Vagina (tissue), 2 donors: ENCODE measurements around the gene FBXO24. TPM values are rescaled to one million over a fixed set of nuclear protein-coding genes. Genes with fewer than 3 reads are reported as not detected.

Experiments used
- DNase-seq, 2 donors: peaks; one replicate each; pipeline ENCODE4 v3.0.0-alpha.2; 2017; ENCODE audit errors: extremely low spot score in 2 of 2
- H3K27ac ChIP-seq: fragments of 200-600 bp; sonication (generic); one replicate; pipeline ENCODE4 v1.5.1; 2019
- H3K27me3 ChIP-seq: fragments of 200-600 bp; sonication (generic); one replicate; pipeline ENCODE4 v1.5.1; 2019
- H3K36me3 ChIP-seq, 2 donors: fragments of 200-600 bp; sonication (generic); one replicate each; pipeline ENCODE4 v1.5.1; 2017 to 2019
- H3K4me1 ChIP-seq: fragments of 200-600 bp; sonication (generic); one replicate; pipeline ENCODE4 v1.5.1; 2019
- H3K4me3 ChIP-seq, 2 donors: fragments of 200-600 bp; sonication (generic); 1 replicate in 1 of 2; 2 replicates in 1 of 2; pipeline ENCODE4 v1.5.1; 2016 to 2019
- H3K9me3 ChIP-seq: fragments of 200-600 bp; sonication (generic); one replicate; pipeline ENCODE4 v1.5.1; 2019
- POLR2A ChIP-seq, 2 donors: fragments of 450-650 bp; IDR thresholded peaks; one replicate each; pipeline ENCODE4 v1.6.1; 2017; ENCODE audit warnings: antibody characterized with exemption in 2 of 2, mild to moderate bottlenecking in 2 of 2, moderate library complexity in 2 of 2
- POLR2AphosphoS5 ChIP-seq, 2 donors: sonication (generic); formaldehyde crosslinking; IDR thresholded peaks; one replicate each; pipeline ENCODE4 v1.9.0; 2017; ENCODE audit warnings: antibody characterized with exemption in 2 of 2, mild to moderate bottlenecking in 2 of 2, low read depth in 1 of 2; ENCODE audit not compliant: insufficient read depth in 1 of 2
- intact Hi-C: fragments of 100-400 bp; cut with DNase I; formaldehyde crosslinking; loops from one replicate; pipeline ENCODE4 v1.15.1; 2023
- total RNA-seq: library from RNA; depleted of rRNA; stranded (reverse); fragments of >200 nt; gene quantifications from one replicate; pipeline ENCODE4 v1.2.3, GENCODE V29; 2016
- TF ChIP-seq, protein P1 (sequence below), 3 experiments: fragments of 450-650 bp in 2 of 3; fragments of 200-600 bp in 1 of 3; sonication (generic) in 1 of 3; IDR thresholded peaks; one replicate each; pipeline ENCODE4 v1.5.1; 2017 to 2019; ENCODE audit warnings: antibody characterized with exemption in 3 of 3, mild to moderate bottlenecking in 2 of 3, moderate library complexity in 2 of 3

The FBXO24 gene
- total RNA-seq, 1 donor from 2014 or later: 0.98 TPM

DNA sequence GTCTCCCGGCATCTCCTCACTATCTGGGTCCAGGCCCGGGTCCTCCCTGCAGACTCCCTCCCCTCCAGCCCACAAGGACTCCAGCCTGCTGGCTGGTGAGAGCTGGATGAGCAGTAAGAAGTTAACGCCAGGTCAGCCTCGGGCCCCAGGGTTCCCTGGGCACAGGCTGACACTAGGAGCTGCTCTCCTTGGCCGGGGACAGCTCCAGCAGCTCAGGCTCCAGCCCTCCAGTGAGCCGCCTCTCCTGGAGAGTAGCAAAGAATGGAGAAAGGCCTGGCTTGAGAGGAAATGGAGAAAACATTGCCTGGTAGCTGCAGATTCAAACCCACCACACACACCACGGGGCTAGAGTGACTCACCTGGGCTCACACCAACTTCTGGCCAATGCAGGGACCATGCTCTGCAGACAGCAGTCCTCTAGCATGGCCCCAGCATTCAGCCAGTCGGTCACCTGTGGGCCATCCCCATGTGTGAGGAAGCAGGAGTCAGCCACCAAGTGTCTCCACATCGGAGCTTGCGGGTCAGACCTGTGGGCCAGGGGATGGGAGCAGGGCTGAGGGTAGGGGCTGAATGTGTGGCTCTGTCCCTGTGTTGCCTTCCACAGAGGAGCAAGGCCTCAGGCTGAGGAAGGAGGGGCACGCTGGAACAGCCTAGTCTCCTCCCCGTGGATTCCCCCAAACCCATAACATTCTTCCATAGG is 18.9 kb upstream of the FBXO24 start:
- H3K36me3 ChIP-seq: peaks cover 0 to 4% of the 10 kb centered on the region in 2 donors
- H3K4me3 ChIP-seq: no peak overlapping the region
- TF ChIP-seq POLR2AphosphoS5 (IDR thresholded peaks at IDR 0.05; ENCODE audit: insufficient read depth in 1 of 2, low read depth in 1 of 2) (no peak), POLR2A (IDR thresholded peaks at IDR 0.05) (no peak)
- TF ChIP-seq, protein P1, sequence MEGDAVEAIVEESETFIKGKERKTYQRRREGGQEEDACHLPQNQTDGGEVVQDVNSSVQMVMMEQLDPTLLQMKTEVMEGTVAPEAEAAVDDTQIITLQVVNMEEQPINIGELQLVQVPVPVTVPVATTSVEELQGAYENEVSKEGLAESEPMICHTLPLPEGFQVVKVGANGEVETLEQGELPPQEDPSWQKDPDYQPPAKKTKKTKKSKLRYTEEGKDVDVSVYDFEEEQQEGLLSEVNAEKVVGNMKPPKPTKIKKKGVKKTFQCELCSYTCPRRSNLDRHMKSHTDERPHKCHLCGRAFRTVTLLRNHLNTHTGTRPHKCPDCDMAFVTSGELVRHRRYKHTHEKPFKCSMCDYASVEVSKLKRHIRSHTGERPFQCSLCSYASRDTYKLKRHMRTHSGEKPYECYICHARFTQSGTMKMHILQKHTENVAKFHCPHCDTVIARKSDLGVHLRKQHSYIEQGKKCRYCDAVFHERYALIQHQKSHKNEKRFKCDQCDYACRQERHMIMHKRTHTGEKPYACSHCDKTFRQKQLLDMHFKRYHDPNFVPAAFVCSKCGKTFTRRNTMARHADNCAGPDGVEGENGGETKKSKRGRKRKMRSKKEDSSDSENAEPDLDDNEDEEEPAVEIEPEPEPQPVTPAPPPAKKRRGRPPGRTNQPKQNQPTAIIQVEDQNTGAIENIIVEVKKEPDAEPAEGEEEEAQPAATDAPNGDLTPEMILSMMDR (IDR thresholded peaks at IDR 0.05): no peak
- H3K27me3 ChIP-seq: no peaks in the 10 kb centered on the region
- no peak for DNase-seq
- intact Hi-C loops: loop anchor here (5.0 kb wide), 1 partner anchor 125 kb away; the partner anchor contains the start of gene GIGYF1
- peaks cover 31% of the 10 kb centered on the region for H3K4me1 ChIP-seq
- no peaks in the 10 kb centered on the region for H3K9me3 ChIP-seq
- no peak overlapping the region for H3K27ac ChIP-seq

DNA sequence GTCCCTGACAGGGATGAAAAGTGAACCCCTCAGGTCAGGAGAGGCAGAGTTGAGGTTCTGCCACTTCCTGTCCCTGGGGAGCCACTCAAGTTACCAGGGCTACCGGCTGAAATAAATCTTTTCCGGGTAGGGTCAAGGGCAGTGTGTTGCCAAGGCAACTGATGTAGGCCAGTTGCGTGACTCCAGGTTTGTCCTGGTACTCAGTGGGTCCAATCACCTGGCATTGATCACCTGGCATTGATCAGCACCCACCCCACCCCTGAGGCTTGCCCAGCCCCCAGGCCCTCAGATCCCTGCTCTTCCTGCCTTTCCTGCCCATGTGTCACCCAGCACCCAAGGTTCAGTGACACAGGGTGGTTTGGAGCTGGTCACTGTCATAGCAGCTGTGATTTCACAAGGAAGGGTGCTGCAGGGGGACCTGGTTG is 18.4 kb upstream of the FBXO24 start:
- no peak for TF ChIP-seq POLR2A (IDR thresholded peaks at IDR 0.05)
- TF ChIP-seq, protein P1 (IDR thresholded peaks at IDR 0.05): no peak
- no peak for TF ChIP-seq POLR2AphosphoS5 (IDR thresholded peaks at IDR 0.05; ENCODE audit: insufficient read depth in 1 of 2, low read depth in 1 of 2)
- H3K27ac ChIP-seq: no peak overlapping the region
- no peak overlapping the region for H3K4me3 ChIP-seq
- H3K4me1 ChIP-seq: peaks cover 31% of the 10 kb centered on the region
- no peaks in the 10 kb centered on the region for H3K27me3 ChIP-seq
- DNase-seq: no peak
- H3K36me3 ChIP-seq: no peaks in the 10 kb centered on the region
- intact Hi-C loops: loop anchor here (5.0 kb wide), 1 partner anchor 125 kb away; the partner anchor contains the start of gene GIGYF1
- H3K9me3 ChIP-seq: no peaks in the 10 kb centered on the region

GRCh38 chr7:100568176-100568895 is 17.8 kb upstream of the FBXO24 start:
- no peaks in the 10 kb centered on the region for H3K9me3 ChIP-seq
- no peak overlapping the region for H3K4me3 ChIP-seq
- no peaks in the 10 kb centered on the region for H3K27me3 ChIP-seq
- TF ChIP-seq POLR2AphosphoS5 (IDR thresholded peaks at IDR 0.05; ENCODE audit: insufficient read depth in 1 of 2, low read depth in 1 of 2): no peak
- TF ChIP-seq POLR2A (IDR thresholded peaks at IDR 0.05): no peak
- TF ChIP-seq, protein P1 (IDR thresholded peaks at IDR 0.05): no peak
- no peaks in the 10 kb centered on the region for H3K36me3 ChIP-seq
- H3K4me1 ChIP-seq: peaks cover 31% of the 10 kb centered on the region
- no peak overlapping the region for H3K27ac ChIP-seq
- DNase-seq: no peak
- intact Hi-C loops: loop anchor here (5.0 kb wide), 1 partner anchor 124 kb away; the partner anchor contains the start of gene GIGYF1

DNA sequence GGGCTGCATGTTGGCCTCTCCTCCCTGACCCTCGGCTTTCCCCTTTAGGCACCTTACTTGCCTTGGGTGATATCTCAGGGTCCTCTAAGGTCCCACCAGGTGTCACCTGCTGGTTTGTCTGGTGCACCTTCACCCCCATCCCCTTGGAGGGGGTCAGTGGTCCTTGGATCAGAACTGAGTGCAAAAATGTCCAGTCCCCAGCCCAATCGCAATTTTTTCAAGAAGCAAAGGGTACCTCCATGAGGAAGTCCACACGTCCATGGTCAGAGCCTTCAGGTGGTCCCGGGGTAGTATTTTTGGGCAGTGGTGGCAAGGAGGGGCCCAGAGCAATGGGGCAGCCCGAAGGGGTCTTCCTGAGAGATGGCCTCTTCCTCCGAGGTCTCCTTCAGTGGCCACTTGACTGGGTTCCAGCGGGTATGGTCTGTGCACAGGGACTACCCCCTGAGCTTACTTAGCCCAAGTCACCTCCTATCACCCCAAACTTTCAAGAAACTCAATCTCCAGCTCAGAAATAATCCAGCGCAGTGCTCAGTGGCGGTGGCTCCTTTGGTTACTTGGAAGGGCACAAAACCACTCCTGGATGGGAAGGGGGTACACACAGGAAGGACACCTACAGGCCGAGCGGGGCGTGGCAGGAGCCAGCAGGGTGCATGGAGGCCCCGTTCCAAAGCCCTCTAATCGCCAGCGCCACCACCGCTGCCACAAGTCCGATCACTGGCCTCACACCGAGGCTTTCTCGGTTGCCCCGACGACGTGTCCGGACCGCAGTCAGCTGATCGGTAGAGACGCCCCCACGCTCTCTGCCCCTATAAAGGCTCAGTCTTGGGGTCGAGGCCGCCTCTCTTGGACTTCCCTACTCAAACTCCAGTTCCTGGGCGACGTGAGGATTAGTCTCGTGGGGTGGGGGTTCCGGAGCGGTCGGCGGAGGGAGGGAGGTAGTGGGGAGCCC is 17.0 kb upstream of the FBXO24 start:
- Histone ChIP-seq H3K4me3 (peak overlapping the region; percentile 21 to 54), H3K27me3 (no peaks in the 10 kb centered on the region), H3K27ac (peak overlapping the region; percentile 17), H3K4me1 (peaks cover 26% of the 10 kb centered on the region), H3K9me3 (no peaks in the 10 kb centered on the region), H3K36me3 (no peaks in the 10 kb centered on the region)
- DNase-seq: no peak
- TF ChIP-seq, protein P1 (IDR thresholded peaks at IDR 0.05): peak in 2 of 3 experiments; percentile 11 to 18
- TF ChIP-seq POLR2A (IDR thresholded peaks at IDR 0.05) (no peak), POLR2AphosphoS5 (IDR thresholded peaks at IDR 0.05; ENCODE audit: insufficient read depth in 1 of 2, low read depth in 1 of 2) (peak in 1 of 2 donors; percentile 42)
- intact Hi-C loops: loop anchor here (5.0 kb wide), 1 partner anchor 123 kb away; the partner anchor contains the start of gene GIGYF1
